NCI-H510A treated with DMSO at 0.1 percent for 48 hours (cell line): ENCODE data around the gene SHD.
"Not testable (repeated sequence)": the region's sequence is repeated elsewhere in the genome, so short reads cannot be mapped to it uniquely, and the experiment has no call there.

ENCODE experiments used
- DNase-seq: peaks from one replicate; lab custom pipeline; 2025; lab: John Stamatoyannopoulos, UW

Gene SHD

DNA sequence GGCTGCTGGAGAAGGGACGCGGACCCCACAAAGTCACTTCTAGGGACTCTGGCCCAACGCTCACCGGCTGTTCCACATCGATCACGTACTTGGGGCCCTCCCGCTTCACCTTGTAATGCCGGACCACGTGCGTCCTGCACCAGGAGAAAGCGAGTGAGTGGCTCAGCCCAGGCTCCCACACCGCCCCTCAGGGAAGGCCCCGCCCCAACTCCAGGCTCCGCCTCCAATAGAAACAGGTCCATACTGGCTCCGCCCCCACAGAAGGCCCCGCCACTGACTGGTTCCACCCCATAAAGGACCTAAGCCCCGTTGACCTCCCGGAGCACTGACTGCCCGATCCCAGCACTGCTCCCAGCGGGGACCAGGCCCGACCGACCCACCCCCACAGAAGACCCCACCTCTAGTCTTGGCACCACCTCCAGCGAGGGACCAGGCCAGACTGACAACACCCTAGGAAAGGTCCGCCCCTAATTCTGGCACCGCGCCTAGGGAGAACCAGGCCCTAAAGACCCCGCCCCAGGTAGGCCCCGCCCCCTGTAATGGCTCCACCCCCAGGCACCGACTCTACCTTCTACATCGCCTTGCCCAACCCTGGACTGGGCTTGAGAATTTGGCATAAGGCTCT lies 48.3 kb downstream of the SHD start:
- no peak for DNase-seq

GRCh38 chr19:4327877-4328242 lies 48.8 kb downstream of the SHD start:
- no peak for DNase-seq

GRCh38 chr19:4328243-4328990 lies 49.4 kb downstream of the SHD start:
- DNase-seq: peak; percentile 40

DNA sequence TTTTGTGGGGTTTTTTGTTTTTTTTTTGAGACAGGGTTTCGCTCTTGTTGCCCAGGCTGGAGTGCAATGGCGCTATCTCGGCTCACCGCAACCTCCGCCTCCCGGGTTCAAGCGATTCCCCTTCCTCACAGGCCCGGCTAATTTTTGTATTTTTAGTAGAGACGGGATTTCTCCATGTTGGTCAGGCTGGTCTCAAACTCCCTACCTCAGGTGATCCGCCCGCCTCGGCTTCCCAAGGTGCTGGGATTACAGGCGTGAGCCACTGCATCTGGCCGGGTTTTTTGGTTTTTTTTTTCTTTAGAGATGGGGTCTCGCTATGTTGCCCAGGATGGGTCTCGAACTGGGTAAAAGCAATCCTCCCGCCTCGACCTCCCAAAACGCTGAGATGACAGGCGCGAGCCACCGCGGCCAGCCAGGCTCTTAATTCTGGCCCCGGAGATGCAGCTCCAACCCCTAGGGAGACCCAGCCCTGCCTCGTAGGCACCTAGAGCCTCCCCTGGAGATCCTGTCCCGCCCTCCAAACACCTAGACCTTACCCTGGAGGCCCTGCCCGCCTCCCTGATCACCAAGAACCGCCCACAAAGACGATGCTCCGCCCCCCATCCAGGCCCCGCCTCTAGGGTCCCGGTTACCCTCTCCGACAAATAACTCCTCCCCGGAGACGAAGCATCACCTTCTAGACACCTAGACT lies 50.1 kb downstream of the SHD start:
- not testable (repeated sequence) for DNase-seq

GRCh38 chr19:4329858-4330257 lies 50.8 kb downstream of the SHD start:
- DNase-seq: no peak

DNA sequence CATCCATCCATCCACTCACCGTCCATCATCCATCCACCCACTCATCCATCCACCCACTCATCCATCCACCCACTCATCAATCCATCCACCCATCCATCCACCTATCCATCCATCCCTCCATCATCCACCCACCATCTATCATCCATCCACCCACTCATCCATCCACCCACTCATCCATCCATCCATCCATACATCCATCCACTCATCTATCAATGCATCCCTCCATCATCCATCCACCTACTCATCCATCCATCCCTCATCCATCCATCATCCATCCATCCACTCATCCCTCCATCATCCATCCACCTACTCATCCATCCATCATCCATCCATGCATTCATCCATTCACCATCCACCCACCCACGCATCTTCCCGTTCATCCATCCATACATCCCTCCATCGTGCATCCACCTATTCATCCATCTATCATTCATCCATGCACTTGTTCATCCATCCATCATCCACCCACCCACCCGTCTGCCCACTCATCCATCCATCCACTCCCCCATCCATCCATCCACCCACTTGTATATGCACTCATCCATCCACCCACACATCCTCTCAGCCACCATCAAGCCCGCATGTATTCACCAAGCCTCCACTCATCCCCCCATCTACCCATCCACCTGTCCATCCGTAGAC lies 56.0 kb downstream of the SHD start:
- no peak for DNase-seq

GRCh38 chr19:4337906-4338440 lies 58.9 kb downstream of the SHD start:
- peak; percentile 50 for DNase-seq

- DNase-seq: peak; percentile 78
Measured at GRCh38 chr19:4338441-4339355, 59.6 kb downstream of the SHD start, which contains the start of gene STAP2. STAP2 (minus strand) TSS chr19:4338827; CDS start chr19:4338753, 74 bp downstream.
